DMS 273 (cell line): ENCODE data around the gene ZCCHC2.

Experiments used
- DNase-seq: peaks from one replicate; lab custom pipeline; 2025; ENCODE audit not compliant: unreplicated experiment; lab: John Stamatoyannopoulos, UW

ZCCHC2 gene

DNA sequence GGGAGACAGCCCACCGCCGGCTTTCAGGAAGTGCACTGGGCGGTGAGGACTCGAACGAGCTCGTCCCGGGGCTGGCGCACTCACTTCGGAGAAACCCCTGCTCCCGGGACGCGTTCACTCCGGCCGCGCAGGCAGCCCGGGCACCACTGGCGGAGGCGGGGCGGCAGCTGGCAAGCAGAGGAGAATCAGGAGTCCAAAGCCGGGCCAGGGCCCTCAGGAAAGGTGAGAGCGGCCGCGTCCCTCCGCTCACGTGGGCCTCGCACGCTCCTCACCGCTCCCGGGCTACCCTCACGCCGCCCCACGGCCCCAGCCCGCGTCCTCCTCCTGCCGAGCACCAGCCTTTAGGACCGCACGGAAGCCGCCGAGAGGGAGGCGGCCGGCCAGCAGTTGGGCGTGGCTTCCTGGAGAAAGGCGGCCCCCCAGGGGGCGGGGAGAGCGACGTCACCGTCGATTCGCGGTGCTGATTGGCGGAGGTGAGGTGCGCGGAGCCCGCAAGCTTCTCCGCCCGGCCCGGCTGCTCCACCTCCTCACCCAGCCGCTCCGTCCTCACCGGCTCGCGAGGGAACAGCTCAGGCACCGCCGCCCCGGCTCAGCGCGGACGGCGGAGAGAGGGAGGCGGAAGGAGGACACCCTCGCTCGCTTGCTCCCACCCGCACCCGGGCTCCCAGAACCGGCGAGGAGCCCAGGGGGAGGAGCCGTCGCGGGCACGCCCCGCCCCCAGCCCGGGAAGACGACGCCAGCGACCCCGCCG lies at the start of gene ZCCHC2:
Gene ZCCHC2 (plus strand): TSS at position 522 of the 751 bp plus-strand sequence. CDS start 400 bp downstream, outside the sequence.
- peak; percentile 99 for DNase-seq

DNA sequence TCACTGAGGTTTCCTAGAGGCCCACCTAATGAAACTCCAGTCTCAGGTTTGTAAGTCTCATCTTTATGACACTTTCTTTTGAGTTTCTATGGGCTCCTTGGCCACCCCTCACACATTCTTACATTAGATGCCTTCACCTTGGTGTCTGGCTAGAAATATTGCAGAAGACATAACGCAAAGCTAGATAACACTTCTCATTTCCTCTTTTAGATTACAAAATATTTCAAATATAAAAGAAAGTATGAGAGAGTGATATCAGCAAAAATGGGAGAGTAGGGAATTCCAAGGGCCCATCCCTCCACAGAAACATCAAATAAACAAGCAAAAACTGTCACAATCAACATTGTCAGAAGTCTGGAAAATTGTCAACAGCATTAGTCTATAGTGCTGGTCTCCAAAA lies 43.3 kb upstream of the ZCCHC2 start:
- DNase-seq: no peak

DNA sequence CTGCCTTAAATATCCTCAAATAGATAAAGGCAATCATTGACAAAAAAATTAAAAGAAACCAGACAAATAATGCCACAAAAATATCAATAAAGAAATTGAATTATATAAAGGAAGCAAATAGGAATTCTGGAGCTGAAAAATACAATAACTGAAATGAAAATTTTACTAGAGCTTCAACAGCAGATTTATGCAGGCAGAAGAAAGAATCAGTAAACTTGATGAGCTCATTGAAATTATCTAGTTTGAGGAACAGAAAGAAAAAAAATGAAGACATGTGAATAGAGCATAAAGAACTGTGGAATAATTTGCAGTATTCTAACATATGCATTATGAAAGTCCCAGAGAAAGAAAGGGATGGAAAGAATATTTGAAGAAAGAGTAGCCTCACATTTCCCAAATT lies 41.9 kb upstream of the ZCCHC2 start:
- DNase-seq: no peak

DNA sequence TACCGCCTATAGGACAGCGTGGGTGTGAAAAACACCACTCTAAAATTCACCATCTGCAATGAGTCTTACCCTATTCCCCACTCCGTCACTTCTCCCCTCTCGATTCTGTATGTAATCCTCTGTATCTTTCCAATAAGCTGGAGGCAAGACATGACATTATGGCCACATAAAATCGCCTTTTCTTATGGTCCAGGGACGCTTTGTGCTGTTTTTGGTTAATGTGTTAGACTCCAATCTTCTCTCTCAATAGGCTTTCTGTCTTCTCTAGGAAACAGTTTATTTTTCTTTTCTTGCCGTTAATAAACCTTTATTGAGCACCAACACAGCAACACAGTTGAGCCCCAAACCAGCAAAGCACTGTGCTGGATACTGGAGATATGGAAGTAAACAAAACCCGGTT lies 37.9 kb upstream of the ZCCHC2 start:
- no peak for DNase-seq

DNA sequence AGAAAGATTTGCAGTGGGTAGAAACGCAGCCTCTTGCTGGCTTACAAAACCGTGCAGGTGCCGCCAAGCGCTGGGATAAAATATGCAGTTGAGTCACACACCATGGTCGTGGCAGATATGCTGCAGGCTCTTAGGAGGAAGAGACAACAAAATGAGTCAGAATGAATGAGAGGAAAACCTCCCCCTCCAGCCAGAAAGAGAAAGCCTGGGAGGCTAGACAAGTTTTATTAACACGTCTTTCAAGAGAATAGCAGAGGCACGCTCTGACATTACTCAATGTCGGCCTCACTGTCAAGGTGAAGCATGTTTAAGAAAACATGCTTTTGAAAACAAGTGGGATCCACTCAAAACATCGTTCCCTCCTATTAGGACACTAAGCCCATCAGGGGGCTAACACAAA lies 37.1 kb upstream of the ZCCHC2 start:
- no peak for DNase-seq

DNA sequence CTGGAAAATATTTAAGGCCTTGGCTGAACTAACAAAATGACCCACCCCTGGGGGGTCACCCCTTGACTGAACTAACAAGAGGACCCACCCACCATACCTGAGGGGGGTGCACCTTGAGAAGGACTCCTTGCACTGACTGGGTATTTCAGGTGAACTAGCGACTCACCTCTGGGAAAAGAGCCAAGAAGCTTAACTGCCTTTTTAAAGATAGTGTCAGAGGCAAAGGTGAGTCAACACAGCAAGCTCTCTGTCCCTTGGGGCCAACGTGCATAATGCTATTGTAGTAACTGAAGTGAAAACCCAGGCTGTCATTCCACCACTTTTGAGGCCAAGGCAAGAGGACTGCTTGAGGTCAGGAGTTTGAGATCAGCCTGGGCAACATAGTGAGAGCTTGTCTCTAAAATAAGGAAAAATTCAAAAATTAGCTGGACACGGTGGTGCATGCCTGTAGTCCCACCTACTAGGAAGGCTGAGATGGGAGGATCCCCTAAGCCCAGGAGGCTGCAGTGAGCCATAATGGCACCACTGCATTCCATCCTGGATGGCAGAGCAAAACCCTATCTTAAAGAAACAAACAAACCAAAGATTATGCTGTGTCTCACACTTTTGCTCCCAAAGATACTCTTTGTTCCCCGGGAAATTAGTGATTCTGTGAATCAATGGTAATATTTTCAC lies 36.4 kb upstream of the ZCCHC2 start:
- peak; percentile 13 for DNase-seq

DNA sequence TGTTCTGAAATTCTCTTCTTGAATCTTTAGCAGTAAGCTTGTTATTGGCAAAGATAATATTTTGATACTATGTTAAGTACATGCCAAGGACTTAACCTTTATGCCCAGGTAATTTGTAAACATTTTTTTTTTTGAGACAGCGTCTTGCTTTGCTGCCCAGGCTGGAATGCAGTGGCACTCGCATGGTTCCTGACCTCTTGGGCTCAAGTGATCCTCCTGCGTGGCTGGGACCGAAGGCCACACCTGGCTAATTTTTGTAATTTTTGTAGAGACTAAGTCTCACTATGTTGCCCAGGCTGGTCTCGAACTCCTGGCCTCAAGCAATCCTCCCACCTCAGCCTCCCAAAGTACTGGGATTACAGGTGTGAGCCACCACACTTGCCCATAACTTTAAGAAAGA lies 35.7 kb upstream of the ZCCHC2 start:
- DNase-seq: no peak

DNA sequence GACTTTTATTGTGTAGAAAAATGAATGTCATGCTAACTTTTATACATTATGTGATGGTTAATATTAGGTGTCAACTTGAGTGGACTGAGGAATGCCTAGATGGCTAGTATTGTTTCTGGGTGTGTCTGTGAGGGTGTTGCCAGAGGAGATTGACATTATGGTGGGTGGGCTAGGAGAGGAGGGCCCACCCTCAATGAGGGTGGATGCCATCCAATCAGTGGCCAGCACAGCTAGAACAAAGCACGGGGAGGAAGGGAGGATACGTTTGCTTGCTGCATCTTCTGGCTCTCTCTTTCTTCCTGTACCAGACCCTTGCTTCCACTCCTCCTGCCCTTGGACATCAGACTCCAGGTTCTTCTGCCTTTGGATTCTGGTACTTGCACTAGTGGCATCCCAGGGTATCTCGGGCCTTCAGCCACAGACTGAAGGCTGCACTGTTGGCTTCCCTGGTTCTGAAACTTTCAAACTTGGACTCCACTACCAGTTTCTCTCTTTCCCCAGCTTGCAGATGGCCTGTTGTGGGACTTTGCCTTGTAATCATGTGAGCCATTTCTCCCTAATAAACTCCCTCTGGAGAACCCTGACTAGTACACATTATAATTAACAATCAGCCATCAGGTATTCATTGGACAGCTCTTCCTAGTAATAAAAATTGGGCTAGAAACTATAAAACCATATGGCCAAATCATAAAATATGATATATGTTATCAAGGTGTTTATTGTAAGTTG lies 31.7 kb upstream of the ZCCHC2 start:
- no peak for DNase-seq

DNA sequence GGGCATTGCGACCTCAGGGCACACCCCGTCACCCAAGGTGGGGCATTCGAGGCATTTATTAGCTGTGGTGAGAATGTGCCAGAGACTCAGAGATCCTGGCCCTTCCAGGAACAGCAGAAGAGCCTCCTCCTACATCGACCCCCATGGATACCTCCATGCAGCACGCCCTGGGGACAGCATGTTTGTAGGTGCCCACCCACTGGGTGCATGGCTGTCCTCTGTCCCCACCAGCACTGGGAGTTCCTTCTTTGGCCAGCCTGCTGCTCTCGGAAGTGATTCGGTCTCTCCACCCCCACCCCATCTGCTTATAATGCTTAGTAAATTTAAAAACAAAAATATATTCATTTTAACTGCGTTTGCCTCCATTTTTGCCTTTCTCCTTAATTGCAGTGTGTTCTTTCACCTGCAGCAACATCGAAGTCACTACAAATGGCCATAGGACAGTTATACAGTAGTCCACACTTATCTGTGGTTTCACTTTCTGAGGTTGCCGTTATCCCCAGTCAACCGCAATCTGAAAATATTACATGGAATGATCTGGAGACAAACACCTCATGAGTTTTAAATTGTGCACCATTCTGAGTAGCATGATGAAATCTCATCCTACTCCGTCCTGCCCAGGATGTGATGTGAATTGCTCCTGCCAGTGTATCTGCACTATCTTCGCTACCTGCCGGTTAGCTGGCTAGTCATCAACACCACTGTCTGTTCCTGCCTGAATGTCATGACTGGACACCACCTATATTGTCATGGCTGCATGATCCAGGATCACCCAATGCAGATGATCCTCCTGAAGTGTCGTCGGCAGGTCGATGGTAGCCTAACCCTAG lies 29.6 kb upstream of the ZCCHC2 start:
- DNase-seq: no peak

DNA sequence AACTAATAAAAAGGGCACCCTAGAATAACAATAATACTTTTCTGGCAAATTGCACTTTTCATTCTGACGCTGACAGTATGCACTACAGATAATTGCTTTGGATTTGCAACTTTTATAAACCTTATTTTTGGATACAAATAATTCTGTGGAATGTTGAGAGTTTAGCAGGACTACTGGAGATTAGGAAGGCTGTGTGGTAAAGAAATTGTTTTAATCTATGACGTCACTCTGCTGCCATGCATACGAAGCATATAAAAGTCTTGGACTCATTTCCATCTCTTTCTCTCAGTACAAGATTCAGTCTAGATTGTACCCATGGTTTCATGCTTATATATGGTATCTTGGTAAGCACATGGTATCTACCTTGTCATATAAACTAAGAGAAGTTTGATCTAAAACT lies 28.1 kb upstream of the ZCCHC2 start:
- no peak for DNase-seq

DNA sequence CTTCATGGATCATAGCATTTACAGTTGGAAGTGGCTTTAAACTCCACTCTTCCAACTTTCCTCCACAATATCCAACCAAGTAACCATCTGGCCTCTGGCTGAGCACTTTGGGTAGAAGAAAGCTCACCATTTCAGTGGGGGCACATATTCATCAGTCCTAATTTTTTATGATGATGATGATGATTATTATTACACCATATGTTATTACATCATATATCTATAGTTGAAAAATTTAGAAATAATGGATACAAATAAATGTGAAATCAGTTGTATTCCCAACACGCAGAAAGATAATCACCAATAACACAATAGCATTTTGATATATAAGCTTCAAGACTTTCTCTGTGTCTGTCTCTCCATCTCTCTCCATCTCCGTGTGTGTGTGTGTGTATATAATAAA lies 26.6 kb upstream of the ZCCHC2 start:
- DNase-seq: no peak

DNA sequence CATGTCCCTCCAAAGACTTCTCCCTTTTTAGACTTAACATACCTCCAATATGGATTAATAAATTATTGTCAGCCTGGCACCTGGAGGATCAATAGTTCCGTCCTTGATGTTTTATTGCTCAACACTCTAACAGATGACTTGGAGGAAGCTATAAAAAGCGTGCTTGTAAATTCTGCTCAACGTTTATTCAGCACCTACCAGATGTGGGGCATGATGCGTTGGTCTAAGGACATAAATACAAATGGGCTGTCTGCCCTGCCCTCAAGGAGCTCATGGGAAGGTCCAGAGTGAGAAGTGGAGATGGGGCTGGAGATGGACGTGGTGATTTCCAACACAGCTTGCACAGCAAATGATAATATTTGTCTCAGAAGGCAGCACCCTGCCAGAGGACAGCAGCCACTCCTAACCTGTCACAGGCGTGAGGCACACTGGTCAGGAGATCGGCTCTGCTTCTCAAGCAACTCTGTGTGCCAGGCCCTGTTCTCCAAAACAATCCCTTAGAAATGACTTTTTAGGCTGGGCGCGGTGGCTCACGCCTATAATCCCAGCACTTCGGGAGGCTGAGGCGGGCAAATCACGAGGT lies 25.5 kb upstream of the ZCCHC2 start:
- no peak for DNase-seq

DNA sequence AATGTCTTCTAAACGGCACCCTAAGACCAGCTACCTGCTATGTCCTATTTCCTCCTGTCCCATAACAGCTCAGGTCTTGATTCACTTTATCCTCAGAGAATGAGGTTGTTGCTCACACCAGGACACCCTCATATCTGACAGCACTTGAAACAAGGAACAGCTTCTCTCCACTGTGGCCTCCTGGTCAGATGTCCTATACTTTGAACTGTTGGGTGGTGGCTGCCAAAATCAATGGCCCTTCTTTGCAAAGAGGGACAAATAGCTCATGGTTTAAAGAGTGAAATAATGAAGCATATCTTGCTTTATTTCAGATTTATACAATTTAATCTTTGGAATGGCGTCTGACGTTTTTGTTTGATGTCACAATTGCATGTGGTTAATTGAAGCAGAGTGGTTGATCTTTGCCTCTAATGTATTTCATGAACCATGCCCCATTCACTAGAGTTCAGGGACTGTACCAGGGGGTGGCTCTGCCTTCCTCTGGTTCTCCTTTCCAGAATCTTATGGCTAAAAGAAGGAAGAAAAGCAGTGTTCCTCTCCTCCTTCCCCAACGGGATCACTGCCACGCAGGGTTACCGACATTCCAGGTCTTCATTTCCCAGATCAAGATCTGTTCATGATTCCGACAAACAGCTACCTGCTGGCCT lies 24.1 kb upstream of the ZCCHC2 start:
- no peak for DNase-seq

DNA sequence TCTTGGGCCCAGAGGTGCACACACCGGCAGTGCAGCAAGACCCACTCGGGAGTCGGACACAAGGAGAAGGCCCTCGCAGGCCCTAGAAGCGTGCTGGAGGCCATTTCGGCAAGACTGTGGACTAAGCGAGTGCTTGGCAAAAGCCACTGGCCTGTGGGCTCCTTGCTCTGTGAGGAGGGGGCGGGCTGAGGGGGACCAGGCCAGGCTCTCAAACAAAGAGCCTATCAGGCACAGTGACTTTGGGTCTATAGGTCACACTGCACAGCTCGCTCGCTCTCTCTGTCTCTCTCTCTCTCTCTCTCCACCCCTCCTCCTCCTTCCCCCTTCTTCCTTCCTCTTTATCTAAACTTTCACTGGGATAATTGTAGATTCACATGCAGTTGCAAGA lies 23.6 kb upstream of the ZCCHC2 start:
- DNase-seq: no peak

DNA sequence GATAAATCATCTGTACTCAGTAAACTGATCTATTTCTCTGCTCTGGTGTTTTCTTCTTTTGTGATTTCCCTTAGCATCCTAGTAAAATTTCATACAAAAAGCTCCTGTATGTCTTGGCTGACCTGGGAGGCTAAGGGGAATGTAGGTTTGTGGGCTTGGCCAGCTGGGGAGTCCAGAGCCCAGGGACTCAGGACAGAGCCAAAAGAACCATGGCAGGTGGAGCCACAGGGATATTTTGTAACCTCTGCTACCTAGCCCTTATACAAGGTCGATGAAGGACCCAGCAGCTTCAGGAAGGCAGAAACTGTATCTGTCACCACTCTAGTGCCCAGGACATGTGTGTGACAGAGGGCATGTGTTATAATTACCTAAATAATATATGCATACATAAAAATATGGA lies 22.7 kb upstream of the ZCCHC2 start:
- DNase-seq: no peak

DNA sequence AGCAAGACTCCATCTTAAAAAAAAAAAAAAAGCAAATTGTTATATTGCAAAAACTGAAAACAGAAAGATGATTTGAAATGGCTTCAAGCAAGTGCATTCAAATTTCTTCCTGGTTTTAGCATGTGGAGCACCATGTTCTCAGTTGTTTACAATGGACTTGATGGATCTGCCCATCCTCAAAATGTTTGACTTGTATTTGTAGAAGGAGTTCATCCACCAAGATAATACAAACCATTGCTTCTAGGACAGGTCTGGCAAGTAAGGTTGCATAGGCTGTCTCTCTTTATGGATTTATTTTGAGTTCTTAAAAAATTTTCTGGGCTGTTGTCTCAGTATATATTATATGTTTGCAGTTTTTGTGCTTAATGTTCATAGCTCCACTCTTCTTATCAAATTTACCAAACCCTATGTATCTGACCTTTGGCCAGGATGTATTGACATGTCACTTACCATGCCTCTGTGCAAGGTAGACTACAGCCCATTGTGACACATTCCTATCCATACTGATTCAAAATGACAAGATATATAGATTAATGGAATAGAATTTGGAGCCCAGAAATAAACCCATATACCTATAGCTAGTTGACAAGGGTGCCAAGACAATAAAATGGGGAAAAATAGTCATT lies 21.7 kb upstream of the ZCCHC2 start:
- no peak for DNase-seq

DNA sequence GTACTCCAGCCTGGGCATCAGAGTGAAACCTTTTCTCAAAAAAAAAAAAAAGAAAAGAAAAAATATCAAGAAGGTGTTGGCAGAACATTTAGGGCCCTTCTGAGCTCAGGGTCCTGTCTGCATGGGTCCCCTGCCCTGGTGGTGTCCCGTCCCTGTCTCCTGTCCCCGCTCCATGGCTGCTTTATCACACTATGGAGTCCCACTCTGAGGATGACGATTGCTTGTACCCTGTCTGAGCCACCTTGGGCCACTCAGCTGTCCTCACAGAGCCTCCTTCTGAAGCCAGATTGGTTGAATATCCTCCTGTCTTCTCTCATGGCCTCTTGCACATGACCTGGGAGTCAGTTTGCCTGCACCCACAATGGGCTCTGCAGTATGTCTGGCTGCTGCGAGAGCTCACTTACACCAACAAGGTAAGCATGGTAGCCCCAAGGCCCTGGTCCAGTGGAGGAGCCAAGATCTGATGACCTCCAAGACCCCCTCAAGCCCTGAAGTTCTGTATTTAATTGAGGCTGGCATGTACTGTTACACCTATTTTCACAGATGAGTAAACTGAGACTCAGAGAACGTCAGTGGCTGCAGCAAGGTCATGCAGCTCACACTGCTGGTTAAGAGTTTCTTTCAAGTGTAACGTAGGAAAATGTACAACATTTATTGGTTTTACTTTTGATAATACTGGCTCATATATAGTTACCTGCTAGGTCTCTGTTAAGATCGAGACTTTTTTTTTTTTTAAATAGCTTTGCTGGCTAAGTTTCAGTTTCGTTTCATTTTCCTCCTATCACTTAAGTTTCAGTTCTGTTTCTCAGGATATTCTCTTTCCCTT lies 16.9 kb upstream of the ZCCHC2 start:
- DNase-seq: no peak

DNA sequence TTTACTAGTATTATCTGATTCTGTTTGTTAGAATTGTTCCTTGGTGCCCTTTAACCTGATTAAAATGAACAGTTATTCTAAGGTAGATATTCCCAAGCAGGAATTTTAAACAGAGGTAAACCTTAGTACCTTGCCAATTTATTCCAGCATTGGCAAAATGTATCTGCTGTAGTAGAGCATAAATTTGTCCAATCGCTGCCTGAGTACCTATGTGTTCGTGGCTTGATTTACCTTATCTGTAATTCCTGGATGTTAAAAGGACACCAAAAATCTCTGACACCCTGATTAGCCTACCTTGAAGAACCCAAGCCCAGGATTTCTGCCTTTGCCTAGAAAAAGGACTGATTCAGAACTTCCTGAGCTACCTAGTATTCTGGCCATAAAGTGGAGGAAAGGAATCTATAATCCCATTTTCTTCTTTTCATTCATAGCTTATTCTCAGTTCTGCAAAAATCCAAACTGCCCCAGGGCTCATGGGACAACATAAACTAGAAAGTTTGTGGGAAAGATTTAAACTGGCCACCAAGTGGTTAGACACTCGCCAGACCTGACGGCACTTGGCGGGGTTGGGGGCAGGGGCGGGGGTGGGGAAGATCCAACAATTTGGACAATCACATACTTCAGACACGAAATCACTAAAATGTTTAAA lies 16.2 kb upstream of the ZCCHC2 start:
- DNase-seq: no peak

DNA sequence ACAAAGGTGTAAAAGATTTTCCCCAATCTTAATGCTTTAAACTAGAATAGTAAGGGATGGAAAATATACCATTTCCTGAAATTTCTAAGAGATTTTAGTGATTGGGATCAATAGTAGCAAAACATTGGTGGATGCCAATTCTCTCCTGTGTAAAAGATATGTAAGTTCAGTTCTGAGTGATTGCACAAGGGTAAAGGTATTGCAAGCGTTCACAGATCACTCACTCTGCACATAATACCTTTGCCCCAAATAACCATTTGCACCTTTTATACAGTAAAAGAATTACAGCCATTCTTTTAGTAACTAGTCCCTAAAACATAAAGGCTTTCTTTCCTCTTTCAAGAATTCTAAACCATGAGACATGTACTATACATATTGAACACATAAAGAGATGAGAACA lies 13.0 kb upstream of the ZCCHC2 start:
- DNase-seq: no peak
